Stimulated activated CD4-positive, alpha-beta T cell treated with anti-CD3 and anti-CD28 coated beads, Interleukin-4, amount 100 ng/mL, for 24 hours (primary cell): ENCODE results near the gene SPTBN5.

Experiments used
- DNase-seq: peaks from one replicate; pipeline ENCODE4 v3.0.0-alpha.2; 2020

Gene SPTBN5

DNA sequence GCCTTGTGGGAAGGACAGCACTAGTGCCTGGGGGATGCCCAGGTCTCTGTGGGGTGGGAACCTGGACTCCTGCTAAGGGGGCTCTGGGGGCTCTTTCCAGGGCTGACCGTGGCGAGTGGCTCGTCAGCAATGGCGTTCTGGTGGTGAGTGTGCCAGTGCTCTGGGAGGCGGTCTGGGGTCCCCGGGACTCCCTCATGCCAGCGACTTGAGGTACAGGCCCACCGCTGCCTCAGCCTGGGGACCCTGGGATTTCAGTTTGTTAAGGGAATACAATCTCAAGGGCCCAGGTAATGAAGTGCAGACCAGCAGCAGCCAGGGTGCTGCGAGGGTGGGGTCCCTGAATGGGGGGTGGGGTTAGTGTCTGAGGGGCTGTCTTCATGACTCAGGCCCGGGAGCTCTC is 52.7 kb downstream of the SPTBN5 start:
- no peak for DNase-seq

DNA sequence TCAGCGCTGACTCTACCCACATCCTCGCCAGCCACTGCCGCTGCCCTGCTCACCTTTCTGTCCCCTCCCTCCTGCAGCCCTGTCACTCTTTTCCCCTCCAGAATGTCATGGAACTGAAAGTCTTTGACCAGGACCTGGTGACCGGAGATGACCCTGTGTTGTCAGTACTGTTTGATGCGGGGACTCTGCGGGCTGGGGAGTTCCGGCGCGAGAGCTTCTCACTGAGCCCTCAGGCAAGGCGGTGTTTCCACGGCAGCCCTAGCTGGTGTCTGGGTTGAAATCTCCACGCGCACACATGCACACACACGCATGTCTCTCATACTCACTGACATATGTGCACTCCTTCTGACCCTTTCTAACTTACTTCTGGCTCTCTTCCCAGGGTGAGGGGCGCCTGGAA is 53.2 kb downstream of the SPTBN5 start:
- DNase-seq, result no peak

DNA sequence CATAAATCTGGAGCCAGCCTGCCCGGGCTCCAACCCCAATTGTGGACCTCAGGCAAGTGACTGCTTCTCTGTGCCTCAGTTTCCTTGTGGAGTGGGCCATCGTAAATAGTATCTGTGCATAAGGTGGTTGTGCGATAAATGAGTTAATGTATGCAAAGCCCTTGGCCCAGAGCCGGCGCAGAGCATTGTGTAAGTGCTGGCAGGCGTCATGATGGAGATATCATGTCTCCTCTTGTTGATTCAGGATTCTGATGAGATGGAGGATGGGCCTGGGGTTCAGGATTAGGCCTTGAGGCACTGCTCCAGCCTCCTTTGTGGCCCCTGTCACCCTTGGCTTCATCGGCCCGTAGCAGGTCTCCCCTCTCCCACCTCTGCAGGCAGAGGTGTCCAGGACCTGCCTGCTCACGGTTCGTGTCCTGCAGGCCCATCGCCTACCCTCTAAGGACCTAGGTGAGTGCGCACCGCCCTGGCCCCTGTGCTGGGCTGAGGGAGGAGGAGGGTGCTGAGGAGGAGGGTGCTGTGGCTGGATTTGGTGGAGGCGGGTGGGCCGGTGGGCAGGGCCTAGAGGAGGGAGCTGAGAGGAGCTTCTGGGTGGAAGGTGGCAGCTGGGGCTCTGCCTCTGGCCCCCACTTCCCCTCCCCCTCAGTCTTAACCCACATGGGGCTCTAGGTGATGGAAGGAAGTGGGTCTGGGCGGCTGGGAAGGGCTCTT is 53.9 kb downstream of the SPTBN5 start:
- DNase-seq, result no peak

DNA sequence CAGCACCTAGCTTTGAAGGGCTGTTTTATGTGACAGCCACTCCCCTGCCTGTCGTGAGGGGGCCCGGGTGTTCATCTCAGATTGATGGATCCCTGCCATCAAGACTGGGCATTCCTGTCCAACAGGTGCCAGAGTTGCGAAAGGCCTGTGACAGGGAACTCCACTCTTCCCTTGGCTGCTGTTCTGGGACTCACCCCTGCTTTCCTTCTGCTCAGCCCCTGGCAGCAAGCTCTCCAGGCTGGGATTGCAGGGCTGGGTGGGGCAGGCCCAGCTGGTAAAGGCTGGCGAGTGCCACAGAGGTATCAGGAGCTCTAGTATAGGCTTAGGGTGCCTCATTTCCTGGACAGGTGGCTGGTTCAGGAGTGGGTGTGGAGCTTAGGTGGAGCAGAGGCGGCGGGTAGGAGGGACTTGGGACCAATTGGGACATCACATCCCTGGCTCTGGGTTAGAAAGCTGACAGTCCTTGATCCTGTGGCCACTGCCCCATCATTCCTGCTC is 55.4 kb downstream of the SPTBN5 start, which contains the start of gene PLA2G4B:
Gene PLA2G4B, plus strand, starts transcription at position 448 of the 498 bp plus-strand sequence. CDS start 67 bp downstream, outside the sequence.
- no peak for DNase-seq

DNA sequence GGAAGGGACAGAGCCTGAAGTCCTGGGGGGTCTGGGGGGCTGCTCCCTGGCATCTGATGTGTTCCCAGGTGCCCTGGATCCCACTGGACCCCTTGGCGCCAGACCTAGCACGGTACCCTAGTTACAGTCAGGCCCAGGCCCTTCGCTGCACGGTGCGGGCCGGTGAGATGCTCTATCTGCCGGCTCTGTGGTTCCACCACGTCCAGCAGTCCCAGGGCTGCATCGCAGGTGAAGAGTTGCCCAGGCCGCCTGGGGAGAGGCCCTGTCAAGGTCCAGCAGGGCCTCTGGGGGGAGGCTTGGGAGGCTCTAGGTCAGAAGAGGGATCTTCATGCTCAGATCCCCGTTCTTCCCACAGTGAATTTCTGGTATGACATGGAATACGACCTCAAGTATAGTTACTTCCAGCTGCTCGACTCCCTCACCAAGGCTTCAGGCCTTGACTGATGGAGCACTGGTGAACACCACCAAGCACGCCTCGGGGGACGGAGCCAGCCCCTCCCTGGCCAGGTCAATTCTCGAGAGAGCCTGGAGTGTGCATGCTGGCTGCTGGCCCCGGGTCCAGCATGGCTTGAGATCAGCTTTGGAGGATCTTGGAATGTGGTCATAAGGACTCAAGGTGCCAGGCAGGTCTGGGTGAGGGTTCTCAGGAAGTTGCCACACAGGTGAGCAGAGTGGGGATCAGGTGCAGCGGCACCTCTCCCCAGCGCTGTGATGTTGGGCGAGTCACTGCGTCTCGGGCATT is 57.0 kb downstream of the SPTBN5 start:
- no peak for DNase-seq

DNA sequence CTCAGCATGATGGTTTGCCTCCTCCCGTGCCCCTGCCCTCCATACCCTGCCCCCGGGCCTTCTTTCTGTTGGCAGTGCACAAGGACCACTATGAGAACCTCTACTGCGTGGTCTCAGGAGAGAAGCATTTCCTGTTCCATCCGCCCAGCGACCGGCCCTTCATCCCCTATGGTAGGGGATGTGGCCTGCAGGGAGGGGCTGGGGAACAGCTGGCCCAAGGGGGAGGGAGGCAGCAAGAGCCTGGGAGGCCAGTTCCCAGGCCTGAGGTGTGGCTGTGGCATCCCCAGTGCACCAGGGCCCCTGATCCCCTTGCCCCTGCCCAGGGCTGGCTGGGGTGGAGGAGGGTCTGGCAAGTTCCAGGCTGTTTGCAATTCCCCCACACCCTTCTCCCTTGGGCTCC is 57.8 kb downstream of the SPTBN5 start:
- no peak for DNase-seq

DNA sequence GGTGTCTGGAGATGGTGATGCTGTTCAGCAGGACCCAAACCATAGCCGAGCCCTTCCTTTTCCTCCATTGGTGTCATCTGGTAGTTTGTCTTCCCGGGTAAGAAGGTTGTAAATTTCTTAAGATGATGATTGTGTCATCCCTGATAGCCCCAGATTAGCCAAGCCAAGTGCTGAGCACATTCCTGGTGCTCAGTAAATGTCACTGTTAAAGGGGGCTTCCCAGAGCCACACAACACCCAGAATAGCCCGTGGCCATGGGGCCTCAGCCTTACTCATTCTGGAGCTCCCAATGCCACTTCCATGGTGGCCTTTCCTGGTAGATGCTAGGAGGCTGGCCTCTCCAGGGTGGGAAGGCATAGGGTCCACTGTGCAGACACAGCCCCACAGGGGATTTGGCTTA is 59.8 kb downstream of the SPTBN5 start:
- DNase-seq, result no peak

DNA sequence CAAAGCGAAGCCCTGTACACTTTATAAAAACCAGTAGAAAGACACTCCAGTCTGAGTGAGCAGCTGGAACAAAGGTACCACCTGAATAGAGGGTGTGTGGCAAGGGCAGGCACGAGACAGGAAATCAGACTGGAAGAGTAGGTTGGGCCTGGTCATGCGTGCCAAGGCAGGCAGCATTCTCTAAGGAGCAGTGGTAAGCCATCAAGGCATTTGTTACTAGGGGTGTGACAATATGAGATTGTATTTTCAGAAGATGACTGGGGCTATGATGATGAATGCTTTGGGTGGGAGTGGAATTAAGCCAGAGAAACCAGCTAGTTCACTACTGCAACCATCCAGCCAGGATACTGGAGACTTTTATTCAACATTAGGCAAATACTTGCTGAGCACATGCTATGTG is 61.0 kb downstream of the SPTBN5 start:
- DNase-seq, result peak; percentile 8

DNA sequence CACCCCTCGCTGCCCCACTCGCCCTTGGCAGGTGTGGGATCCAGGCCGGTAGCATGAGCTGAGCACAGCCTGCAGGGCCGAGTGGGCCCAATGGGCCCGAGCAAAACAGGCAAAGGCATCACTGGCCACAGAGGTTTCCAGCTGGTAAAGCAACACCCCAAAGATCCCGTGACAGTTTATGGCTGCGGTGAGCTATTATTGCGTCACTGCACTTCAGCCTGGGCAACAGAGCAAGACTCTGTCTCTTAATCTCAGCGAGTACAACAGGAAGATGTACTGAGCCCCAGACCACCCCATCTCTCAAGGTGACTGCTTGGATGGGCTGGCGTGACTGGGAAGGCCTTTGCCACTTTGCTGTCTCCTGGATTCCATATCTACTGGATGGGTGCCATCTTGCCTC is 61.6 kb downstream of the SPTBN5 start:
- DNase-seq, result no peak

DNA sequence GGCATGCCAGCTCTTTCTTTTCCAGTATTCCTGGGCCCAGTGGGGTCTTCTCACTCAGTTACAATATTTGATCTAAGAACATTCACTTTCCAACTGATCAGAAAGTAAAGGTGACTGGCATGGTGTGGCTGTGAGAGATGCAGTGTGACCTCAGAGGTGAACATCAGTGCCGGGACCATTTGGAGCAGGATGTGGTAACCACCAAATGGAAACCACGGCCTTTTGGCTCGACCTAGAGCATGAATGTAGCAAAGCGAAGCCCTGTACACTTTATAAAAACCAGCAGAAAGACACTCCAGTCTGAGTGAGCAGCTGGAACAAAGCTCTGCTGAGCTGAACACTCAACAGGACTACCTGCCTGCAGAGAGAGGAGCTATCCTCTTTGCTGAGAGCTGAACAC is 62.6 kb downstream of the SPTBN5 start:
- peak; percentile 33 for DNase-seq

DNA sequence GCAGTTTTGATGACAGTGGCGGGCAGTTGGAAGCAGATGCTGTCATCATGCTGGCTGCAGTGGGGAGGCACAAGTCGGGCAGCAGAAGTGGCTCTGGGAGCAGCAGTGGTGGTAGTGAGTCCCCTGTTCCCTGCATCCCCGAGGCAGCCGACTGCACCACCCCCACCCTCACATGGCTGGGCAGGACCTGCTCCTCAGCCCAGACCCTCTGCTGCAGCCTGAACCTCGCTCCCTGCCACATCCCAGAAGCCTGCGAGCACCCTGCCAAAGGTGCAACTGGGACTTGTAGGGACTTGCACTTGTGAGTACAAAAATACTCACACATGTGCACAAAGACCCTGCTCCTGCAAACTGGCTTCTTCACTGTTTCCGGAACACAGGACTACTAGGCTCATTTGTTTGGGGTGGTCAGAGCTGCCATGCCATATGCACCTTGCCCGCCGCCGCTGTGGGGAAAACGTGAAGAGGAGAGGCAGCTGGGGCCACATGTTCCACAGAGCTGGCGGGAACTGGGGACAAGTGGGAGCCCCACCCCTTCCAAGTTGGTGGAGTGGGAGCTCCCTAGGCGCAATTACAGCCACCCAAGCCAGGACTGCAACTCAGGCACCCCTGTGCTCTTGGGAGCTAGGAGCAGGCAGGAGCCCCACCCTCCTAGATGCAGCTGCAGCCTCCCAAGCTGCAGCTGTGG is 63.8 kb downstream of the SPTBN5 start:
- no peak for DNase-seq

DNA sequence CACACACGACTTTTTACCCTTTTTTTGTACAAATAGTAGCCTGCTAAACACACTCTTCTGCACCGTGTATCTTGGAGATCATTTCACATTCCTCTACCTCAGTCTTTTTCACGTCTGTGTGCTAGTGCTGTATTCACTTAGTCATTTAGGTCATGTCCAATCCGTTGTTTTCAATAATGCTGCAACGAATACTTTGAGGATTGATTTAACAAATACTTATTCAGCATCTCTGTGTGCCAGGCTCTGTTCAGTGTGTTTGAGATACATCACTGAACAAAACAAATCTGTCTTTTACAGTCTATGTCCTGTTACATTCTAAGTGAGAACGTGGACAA is 65.1 kb downstream of the SPTBN5 start:
- DNase-seq, result no peak

DNA sequence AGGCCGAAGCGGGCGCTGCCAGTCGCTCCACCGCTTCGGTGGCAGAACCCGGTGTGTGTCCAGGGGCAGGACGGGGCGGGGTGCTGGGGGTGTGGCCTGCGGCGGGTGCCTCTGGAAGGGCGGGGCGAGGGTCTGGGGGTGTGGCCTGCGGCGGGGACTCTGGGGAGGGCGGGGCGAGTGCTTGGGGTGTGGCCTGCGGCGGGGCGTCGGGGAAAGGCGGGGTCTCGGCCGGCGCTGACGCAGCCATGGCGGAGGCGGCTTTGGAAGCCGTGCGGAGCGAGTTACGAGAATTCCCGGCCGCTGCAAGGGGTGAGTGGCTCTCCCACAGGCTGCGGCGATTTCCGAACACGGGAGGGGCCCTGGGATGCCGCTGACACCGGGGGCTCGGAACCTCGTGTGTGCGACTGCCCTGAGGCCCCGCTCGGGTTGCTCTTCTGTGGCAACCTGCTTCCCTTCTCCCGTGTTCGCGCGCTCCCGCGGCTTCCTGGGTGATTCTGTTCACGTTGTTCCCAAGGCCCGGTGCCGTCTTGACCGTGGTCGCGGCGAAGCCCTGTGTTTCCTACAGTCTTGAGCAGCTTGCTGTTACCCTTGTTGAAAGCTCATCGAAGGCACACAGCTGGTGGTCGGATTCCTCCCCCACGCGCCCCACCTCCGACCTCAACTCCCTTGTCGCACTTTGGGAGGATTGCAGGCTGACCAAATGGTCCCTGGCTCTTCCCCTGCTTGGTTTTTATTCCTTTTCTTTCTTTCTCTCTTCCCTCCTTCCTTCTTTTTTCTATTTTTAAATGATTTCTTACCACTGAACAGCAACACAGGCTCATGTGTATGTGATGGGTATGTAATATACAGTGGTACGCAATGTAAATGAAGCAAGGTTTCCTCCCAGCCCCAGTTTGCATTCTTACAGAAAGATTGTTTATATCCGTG is 65.7 kb downstream of the SPTBN5 start, which contains the start of gene JMJD7:
Gene JMJD7, plus strand, starts transcription at position 213 of the 927 bp plus-strand sequence. Its CDS starts 33 bp downstream, at position 246.
- peak; percentile 96 for DNase-seq

DNA sequence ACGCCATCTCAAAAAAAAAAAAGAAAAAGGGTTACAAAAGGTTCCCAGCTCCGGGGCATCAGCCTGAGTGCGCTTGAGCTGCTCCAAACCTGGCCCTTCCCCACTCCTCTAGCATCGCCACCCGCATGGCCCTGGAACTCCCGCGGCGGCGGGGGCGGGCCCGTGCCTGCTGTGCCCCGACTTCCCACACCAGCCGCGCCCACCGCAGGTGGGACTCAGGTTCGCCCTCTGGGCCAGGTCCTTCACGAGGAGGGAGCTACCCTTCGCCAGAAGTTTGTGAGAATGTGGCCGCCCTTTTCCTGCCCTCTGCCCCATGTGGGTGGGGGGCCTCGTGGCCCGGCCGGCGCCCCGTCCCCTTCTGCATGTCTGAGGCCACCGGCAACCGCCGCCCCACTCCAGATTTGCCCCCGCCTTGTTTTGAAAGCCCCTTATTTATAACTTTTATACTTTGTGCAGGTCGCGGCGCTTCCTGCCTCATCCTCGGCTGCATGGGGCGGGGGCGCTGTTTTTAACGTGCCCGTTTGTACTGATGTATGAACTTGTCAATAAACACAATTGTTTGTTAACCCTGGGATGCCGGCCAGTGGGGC is 66.5 kb downstream of the SPTBN5 start:
- peak; percentile 21 for DNase-seq

DNA sequence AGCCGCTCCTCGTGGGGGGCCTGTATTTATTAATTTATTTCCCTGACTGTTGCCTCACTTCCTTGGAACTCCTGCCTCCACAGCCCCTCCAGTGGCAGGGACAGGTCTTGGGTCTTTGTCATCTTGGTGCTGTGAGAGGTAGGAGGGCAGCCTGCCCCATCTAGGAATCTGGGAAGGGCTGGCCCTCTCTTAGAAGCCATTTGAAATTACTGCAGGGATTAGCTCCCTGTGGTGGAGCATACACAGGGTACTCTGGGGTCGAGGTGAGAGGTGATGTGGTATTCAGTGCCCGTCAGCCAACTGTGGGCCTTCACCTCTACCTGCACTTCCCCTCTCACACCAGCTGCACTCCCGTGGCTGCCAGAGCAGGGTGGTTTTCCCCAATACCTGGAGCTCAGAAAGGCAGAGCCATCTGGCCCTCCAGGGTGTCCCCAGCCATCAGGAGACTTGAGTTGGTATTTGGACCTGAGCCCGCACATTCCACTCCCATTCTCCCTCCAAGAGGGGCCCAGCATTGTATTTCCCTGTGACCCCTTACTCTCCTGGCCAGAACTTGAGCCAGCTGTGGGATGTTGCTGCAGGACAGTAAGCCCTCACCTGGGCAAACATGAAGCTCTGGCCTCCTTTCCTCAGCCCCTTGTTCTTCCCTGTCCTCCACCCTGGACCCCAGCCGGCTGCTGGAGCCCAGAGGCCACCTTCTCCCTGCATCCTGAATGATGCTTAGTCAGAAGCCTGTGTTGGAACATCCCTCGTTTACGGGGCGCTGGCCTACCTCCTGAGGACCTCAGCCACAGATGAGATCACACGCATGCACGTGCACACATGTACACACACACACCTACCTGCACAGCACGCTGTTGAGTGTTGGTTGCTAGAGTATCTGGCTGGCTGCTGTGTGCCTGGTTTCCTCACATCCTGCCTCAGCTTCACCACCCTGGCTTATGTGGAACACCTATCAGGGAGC is 68.0 kb downstream of the SPTBN5 start:
- no peak for DNase-seq

DNA sequence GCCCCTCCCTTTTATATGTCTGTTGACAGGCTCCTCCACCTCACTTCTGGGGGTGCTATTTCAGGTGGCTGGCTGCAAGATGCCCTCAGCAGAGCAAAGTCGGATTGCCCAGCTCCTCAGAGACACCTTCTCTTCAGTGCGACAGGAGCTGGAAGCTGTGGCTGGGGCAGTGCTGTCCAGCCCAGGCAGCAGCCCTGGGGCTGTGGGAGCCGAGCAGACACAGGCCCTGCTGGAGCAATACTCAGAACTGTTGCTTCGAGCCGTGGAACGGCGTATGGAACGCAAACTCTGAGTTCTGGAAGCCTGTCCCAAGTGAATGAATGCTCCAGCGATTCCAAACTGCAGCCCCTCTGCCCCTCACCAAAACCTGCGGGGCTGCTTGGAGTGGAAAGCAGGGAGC is 68.7 kb downstream of the SPTBN5 start:
- no peak for DNase-seq

DNA sequence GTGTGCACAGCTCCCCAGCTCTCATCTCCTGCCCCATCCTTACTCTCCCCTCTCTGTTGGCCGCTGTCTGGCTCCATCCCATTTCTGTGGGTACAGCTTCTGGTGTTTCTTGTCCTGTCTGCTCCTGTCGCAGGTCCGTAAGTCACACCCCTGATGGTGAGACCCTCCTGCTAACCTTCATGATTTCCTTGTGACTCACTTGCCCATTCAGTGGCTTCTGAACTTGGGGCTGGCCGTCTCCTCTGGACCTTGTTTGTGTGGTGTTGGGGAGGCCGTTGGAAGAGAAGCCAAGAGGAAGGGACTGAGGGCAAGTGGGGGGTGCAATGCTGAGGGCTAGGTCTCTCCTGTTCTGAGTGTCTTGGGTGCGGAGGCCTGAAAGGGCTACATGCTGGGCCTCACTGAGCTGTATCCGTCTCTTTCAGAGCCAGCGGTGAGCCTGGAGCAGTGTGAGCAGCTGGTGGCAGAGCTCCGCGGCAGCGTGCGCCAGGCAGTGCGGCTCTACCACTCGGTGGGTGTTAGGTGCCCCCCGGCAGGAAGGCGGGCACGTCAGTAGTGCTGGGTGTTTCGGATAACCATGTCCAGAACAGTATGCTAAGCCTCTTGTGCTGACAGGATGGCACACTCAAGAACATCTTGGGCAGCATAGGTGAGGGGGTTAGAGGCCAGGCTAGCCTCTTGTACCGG is 69.6 kb downstream of the SPTBN5 start:
- DNase-seq, result no peak

DNA sequence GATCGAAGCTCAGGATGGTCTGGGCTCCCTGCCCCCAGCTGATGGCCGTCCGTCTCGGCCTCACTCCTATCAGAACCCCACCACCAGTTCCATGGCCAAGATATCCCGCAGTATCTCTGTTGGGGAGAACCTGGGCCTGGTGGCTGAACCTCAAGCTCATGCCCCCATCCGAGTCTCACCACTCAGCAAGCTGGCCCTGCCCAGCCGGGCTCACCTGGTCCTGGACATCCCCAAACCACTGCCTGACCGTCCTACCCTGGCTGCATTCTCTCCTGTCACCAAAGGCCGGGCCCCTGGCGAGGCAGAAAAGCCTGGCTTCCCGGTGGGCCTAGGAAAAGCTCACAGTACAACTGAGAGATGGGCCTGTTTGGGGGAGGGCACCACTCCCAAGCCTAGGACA is 70.4 kb downstream of the SPTBN5 start:
- DNase-seq, result no peak

DNA sequence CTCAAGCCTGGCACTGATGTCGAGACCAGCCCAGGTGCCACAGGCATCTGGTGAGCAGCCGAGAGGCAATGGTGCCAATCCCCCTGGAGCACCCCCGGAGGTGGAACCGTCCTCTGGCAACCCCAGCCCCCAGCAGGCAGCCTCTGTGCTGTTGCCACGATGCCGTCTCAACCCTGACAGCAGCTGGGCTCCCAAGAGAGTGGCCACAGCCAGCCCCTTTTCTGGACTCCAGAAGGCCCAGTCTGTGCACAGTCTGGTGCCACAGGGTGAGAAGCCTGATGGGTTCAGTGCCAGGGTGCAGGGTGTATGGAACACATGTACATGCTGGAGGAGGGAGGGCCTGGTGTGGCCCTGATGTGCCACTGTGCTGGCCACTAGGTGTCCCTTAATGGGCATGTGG is 70.9 kb downstream of the SPTBN5 start:
- DNase-seq, result no peak

DNA sequence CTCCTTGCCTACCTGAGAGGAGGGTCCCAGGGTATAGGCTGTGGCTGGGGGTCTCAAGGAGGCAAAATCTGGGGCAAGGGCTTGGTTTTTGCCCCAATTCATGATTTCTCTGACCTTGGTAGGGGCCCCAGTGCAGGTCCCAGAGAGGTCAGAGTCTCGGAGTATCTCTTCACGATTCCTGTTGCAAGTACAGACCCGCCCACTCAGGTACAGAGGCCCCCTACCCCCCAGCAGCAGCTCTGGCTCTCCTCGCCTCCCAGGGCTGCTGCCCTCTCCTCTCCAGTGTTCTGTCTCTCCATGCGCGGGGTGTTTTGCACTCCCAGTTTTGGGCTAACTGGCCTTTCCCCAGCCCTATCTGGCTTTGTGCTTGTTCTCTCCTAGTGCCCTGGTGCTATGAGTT is 71.4 kb downstream of the SPTBN5 start:
- DNase-seq, result no peak
